Stimulated activated CD4-positive, alpha-beta T cell treated with anti-CD3 and anti-CD28 coated beads, Interleukin-12 subunit alpha, Interleukin-12 subunit beta, amount 100 ng/mL, for 4 hours (primary cell): ENCODE results near the gene ITGB1.

Experiments used
- DNase-seq: peaks from one replicate; pipeline ENCODE4 v3.0.0-alpha.2; 2020

ITGB1 gene

GRCh38 chr10:32878646-32879045 is 79.4 kb downstream of the ITGB1 start:
- DNase-seq: no peak

GRCh38 chr10:32877915-32878314 is 80.1 kb downstream of the ITGB1 start:
- DNase-seq: no peak

- DNase-seq: no peak
These were observed 92.9 kb downstream of the ITGB1 start for GRCh38 chr10:32865170-32865569.

- DNase-seq: no peak
These were observed 103.6 kb downstream of the ITGB1 start for GRCh38 chr10:32854435-32854834.

- DNase-seq: no peak
These were observed 106.7 kb downstream of the ITGB1 start for GRCh38 chr10:32851301-32851700.
